ENCODE data around the gene VAPB.

The VAPB gene

DNA sequence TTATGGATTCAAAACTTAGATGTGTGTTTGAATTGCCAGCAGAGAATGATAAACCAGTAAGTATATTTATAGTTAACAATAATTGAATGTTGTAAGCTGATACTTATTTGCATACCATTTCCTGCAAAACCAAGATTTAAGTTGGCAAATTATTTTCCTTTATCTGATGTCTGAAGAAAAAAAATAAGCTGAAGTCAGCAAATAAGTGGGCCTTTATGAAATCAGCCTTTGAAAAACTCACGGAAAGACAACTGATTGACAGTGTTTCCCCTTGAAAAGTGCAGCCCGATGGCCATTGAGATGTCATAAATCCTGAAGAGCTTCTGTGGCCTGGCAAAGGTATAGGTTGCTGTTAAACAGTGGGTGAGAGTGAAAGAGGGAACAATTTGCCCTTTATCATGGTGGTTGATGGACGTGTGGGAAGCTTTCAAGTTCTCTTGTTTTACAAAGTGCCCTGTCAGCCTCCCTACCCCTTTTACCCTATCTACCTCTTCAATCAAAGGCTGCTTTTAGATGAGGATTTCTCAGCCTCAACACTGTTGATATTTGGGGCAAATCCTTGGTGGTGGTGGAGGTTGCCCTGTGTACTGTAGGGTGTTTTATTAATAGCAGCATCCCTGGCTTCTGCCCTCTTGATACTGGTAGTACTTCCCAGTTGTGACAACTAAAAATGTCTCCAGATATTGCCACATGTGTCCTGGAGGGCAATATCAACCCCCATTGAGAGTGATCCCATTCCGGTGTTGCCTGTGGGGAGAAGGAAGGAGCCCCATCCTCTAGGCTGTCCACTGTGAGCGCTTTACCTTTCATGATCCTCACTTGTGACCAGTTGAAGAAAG, 50.2 kb downstream of the VAPB start:
- H3K9ac ChIP-seq (ENCODE audit: low read length), result no peak overlapping the region
- H3K36me3 ChIP-seq (replicated peaks; ENCODE audit: low read depth, low read length), result peaks cover 45% of the 10 kb centered on the region
- H3K4me3 ChIP-seq (ENCODE audit: low read length), result no peak overlapping the region
- no peaks in the 10 kb centered on the region for H3K9me3 ChIP-seq (ENCODE audit: insufficient read depth, low read length)
- peaks cover 7% of the 10 kb centered on the region for H3K4me1 ChIP-seq (ENCODE audit: low read length)
- H3K79me2 ChIP-seq (ENCODE audit: low read length), result peaks cover 54% of the 10 kb centered on the region
- H4K20me1 ChIP-seq (ENCODE audit: insufficient read depth, low read length), result peaks cover 56% of the 10 kb centered on the region
- H3K4me2 ChIP-seq (ENCODE audit: low read length), result no peak overlapping the region
- no peaks in the 10 kb centered on the region for H3K27me3 ChIP-seq (ENCODE audit: low read depth, low read length)
- TF ChIP-seq EZH2phosphoT487 (IDR thresholded peaks at IDR 0.05; ENCODE audit: low read depth), result no peak
- no peak overlapping the region for H3K27ac ChIP-seq (ENCODE audit: low read length)
- H2AFZ ChIP-seq (ENCODE audit: low read depth, low read length), result no peak overlapping the region

DNA sequence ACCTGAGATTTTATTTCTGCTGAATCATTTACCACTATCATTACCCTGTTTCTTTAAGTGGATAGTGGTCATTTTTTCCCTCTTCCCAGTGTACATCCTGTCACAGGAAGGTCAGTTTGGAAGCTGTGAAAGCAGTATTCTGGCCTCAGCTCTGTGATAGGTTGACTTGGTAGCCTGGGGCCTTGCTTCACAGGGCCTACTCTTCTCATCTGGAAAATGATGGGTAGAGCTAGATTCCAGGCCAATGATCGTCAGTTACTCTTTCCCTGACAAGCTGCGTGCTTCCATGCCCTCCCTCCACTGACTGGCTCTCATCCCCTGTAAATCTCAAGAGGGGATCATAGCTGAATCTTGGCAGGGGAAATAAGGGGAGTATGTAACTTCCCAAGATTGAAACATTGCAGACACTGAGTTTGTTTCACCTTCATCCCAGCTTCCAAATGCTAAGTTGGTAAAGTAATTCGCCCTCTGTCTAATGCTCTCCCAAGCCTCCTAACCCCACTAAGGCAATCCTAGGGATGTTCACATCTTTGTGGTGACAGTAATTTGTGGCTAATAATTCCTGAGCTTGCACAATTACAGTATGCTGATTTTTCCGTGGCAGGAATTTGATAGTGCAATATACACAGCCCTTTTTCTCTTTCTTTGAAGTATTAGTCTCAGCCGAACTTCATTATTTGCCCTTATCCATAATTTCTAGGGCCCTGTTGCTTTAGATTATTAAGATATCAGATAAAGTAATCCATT, 51.2 kb downstream of the VAPB start:
- Histone ChIP-seq H3K27ac (ENCODE audit: low read length) (no peak overlapping the region), H3K9ac (ENCODE audit: low read length) (no peak overlapping the region), H3K9me3 (ENCODE audit: insufficient read depth, low read length) (no peaks in the 10 kb centered on the region), H3K79me2 (ENCODE audit: low read length) (peaks cover 50% of the 10 kb centered on the region), H3K4me3 (ENCODE audit: low read length) (no peak overlapping the region), H3K27me3 (ENCODE audit: low read depth, low read length) (no peaks in the 10 kb centered on the region), H4K20me1 (ENCODE audit: insufficient read depth, low read length) (peaks cover 53% of the 10 kb centered on the region), H3K36me3 (replicated peaks; ENCODE audit: low read depth, low read length) (peaks cover 53% of the 10 kb centered on the region), H2AFZ (ENCODE audit: low read depth, low read length) (no peak overlapping the region), H3K4me1 (ENCODE audit: low read length) (peaks cover 7% of the 10 kb centered on the region), H3K4me2 (ENCODE audit: low read length) (no peak overlapping the region)
- TF ChIP-seq EZH2phosphoT487 (IDR thresholded peaks at IDR 0.05; ENCODE audit: low read depth), result no peak

GRCh38 chr20:58441723-58442122, 52.7 kb downstream of the VAPB start:
- Histone ChIP-seq H4K20me1 (ENCODE audit: insufficient read depth, low read length) (peaks cover 51% of the 10 kb centered on the region), H3K4me3 (ENCODE audit: low read length) (no peak overlapping the region), H3K9ac (ENCODE audit: low read length) (no peak overlapping the region), H3K4me1 (ENCODE audit: low read length) (peaks cover 7% of the 10 kb centered on the region), H3K4me2 (ENCODE audit: low read length) (no peak overlapping the region), H2AFZ (ENCODE audit: low read depth, low read length) (no peak overlapping the region), H3K79me2 (ENCODE audit: low read length) (peaks cover 42% of the 10 kb centered on the region), H3K27me3 (ENCODE audit: low read depth, low read length) (no peaks in the 10 kb centered on the region), H3K27ac (ENCODE audit: low read length) (no peak overlapping the region), H3K36me3 (replicated peaks; ENCODE audit: low read depth, low read length) (peaks cover 61% of the 10 kb centered on the region), H3K9me3 (ENCODE audit: insufficient read depth, low read length) (no peaks in the 10 kb centered on the region)
- TF ChIP-seq EZH2phosphoT487 (IDR thresholded peaks at IDR 0.05; ENCODE audit: low read depth), result no peak
- TF ChIP-seq, protein P1, sequence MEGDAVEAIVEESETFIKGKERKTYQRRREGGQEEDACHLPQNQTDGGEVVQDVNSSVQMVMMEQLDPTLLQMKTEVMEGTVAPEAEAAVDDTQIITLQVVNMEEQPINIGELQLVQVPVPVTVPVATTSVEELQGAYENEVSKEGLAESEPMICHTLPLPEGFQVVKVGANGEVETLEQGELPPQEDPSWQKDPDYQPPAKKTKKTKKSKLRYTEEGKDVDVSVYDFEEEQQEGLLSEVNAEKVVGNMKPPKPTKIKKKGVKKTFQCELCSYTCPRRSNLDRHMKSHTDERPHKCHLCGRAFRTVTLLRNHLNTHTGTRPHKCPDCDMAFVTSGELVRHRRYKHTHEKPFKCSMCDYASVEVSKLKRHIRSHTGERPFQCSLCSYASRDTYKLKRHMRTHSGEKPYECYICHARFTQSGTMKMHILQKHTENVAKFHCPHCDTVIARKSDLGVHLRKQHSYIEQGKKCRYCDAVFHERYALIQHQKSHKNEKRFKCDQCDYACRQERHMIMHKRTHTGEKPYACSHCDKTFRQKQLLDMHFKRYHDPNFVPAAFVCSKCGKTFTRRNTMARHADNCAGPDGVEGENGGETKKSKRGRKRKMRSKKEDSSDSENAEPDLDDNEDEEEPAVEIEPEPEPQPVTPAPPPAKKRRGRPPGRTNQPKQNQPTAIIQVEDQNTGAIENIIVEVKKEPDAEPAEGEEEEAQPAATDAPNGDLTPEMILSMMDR (IDR thresholded peaks at IDR 0.05; ENCODE audit: low read depth, low read length), result no peak

DNA sequence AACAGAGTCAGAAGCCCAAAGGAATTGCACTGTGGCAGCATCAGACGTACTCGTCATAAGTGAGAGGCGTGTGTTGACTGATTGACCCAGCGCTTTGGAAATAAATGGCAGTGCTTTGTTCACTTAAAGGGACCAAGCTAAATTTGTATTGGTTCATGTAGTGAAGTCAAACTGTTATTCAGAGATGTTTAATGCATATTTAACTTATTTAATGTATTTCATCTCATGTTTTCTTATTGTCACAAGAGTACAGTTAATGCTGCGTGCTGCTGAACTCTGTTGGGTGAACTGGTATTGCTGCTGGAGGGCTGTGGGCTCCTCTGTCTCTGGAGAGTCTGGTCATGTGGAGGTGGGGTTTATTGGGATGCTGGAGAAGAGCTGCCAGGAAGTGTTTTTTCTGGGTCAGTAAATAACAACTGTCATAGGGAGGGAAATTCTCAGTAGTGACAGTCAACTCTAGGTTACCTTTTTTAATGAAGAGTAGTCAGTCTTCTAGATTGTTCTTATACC, 55.8 kb downstream of the VAPB start:
- Histone ChIP-seq H3K4me3 (ENCODE audit: low read length) (no peak overlapping the region), H4K20me1 (ENCODE audit: insufficient read depth, low read length) (peaks cover 50% of the 10 kb centered on the region), H3K4me2 (ENCODE audit: low read length) (no peak overlapping the region), H3K79me2 (ENCODE audit: low read length) (peaks cover 17% of the 10 kb centered on the region), H2AFZ (ENCODE audit: low read depth, low read length) (no peak overlapping the region), H3K27ac (ENCODE audit: low read length) (no peak overlapping the region), H3K4me1 (ENCODE audit: low read length) (peaks cover 20% of the 10 kb centered on the region), H3K9me3 (ENCODE audit: insufficient read depth, low read length) (no peaks in the 10 kb centered on the region), H3K36me3 (replicated peaks; ENCODE audit: low read depth, low read length) (peaks cover 59% of the 10 kb centered on the region), H3K27me3 (ENCODE audit: low read depth, low read length) (no peaks in the 10 kb centered on the region), H3K9ac (ENCODE audit: low read length) (no peak overlapping the region)
- TF ChIP-seq EZH2phosphoT487 (IDR thresholded peaks at IDR 0.05; ENCODE audit: low read depth), result no peak
- TF ChIP-seq, protein P1 (IDR thresholded peaks at IDR 0.05; ENCODE audit: low read depth, low read length), result no peak

Data from OCI-LY3 (cell line).